ENCODE data around the gene RIMBP2. TPM values are rescaled to one million over a fixed set of nuclear protein-coding genes. Genes with fewer than 3 reads are reported as not detected.

RIMBP2 gene
- total and polyA plus RNA-seq, 9 of the 15 experiments (the other 6 are each of a cell fraction or from before 2014, with no cell fraction given) = not detected

DNA sequence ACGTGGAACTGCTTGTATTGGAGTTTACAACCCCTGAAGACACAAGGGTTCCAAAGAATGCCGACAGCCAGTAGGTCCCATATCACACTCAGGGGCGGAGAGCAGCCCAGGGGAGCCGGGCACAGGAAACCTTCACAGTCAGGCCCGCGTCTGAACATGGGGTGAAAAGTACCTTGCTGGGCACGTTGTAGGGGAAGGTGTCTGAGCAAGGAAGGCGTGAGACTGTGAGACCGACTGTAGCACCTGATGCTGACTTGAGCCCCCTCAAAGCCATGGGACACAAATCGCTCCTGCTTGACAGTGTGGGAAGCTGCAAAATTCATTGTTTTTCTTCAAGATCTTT lies 14.7 kb downstream of the RIMBP2 start:
- 0% methylated on average over 10 of the region's 10 CpGs for WGBS (ENCODE audit: insufficient coverage, low coverage, missing lambda C conversion rate)
- no peak overlapping the region for H2AFZ ChIP-seq (ENCODE audit: low read depth, low read length)
- H3K9me3 ChIP-seq (replicated peaks; ENCODE audit: control insufficient read depth, insufficient read depth, low read depth, low read length) = no peaks in the 10 kb centered on the region
- in situ Hi-C loops (cut with MboI) = no loop called here
- no peak overlapping the region for H3K9ac ChIP-seq (ENCODE audit: insufficient read depth in 1 of 2, low read depth in 2 of 2, low read length in 2 of 2)
- intact Hi-C loops (cut with micrococcal nuclease) = no loop called here
- H3K9me1 ChIP-seq (ENCODE audit: control insufficient read depth, insufficient read depth, low read length) = no peaks in the 10 kb centered on the region
- no TSS peak for BruUV-seq (replicated peaks)
- TF ChIP-seq KDM5B (IDR thresholded peaks at IDR 0.05; ENCODE audit: insufficient replicate concordance, low read depth, low read length) (no peak), ELF2 (CRISPR knock-in tag; IDR thresholded peaks at IDR 0.05) (no peak), HDAC2 (IDR thresholded peaks at IDR 0.05) (no peak), CBFA2T2 (conservative IDR thresholded peaks at IDR 0.05) (no peak), HMG20B (CRISPR knock-in tag; IDR thresholded peaks at IDR 0.05) (no peak), LEF1 (IDR thresholded peaks at IDR 0.05) (no peak)
- TF ChIP-seq, protein P1, sequence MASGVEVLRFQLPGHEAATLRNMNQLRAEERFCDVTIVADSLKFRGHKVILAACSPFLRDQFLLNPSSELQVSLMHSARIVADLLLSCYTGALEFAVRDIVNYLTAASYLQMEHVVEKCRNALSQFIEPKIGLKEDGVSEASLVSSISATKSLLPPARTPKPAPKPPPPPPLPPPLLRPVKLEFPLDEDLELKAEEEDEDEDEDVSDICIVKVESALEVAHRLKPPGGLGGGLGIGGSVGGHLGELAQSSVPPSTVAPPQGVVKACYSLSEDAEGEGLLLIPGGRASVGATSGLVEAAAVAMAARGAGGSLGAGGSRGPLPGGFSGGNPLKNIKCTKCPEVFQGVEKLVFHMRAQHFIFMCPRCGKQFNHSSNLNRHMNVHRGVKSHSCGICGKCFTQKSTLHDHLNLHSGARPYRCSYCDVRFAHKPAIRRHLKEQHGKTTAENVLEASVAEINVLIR (CRISPR knock-in tag; IDR thresholded peaks at IDR 0.05) = no peak
- TF ChIP-seq, protein P2, sequence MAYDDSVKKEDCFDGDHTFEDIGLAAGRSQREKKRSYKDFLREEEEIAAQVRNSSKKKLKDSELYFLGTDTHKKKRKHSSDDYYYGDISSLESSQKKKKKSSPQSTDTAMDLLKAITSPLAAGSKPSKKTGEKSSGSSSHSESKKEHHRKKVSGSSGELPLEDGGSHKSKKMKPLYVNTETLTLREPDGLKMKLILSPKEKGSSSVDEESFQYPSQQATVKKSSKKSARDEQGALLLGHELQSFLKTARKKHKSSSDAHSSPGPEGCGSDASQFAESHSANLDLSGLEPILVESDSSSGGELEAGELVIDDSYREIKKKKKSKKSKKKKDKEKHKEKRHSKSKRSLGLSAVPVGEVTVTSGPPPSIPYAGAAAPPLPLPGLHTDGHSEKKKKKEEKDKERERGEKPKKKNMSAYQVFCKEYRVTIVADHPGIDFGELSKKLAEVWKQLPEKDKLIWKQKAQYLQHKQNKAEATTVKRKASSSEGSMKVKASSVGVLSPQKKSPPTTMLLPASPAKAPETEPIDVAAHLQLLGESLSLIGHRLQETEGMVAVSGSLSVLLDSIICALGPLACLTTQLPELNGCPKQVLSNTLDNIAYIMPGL (CRISPR knock-in tag; IDR thresholded peaks at IDR 0.05) = no peak
- TF ChIP-seq, protein P3, sequence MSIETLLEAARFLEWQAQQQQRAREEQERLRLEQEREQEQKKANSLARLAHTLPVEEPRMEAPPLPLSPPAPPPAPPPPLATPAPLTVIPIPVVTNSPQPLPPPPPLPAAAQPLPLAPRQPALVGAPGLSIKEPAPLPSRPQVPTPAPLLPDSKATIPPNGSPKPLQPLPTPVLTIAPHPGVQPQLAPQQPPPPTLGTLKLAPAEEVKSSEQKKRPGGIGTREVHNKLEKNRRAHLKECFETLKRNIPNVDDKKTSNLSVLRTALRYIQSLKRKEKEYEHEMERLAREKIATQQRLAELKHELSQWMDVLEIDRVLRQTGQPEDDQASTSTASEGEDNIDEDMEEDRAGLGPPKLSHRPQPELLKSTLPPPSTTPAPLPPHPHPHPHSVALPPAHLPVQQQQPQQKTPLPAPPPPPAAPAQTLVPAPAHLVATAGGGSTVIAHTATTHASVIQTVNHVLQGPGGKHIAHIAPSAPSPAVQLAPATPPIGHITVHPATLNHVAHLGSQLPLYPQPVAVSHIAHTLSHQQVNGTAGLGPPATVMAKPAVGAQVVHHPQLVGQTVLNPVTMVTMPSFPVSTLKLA (conservative IDR thresholded peaks at IDR 0.05) = no peak
- POLR2A ChIA-PET = interaction anchor here (0.7 kb wide), 1 partner anchor 40 kb away, joined by 3 read pairs; no protein-coding TSS in a partner anchor
- H3K4me3 ChIP-seq = no peak overlapping the region
- ATAC-seq (no peak), DNase-seq (ENCODE audit: extremely low read depth in 1 of 4, low spot score in 3 of 4) (no peak), FAIRE-seq (no peak)
- H3K79me2 ChIP-seq (ENCODE audit: control insufficient read depth, insufficient read depth, low read length) = no peaks in the 10 kb centered on the region
- no peaks in the 10 kb centered on the region for H3K36me3 ChIP-seq (ENCODE audit: control insufficient read depth, insufficient read depth, low read length)
- H3K4me2 ChIP-seq (ENCODE audit: insufficient read depth, low read length) = no peak overlapping the region
- H3K27me3 ChIP-seq (ENCODE audit: control insufficient read depth in 2 of 2, insufficient read depth in 2 of 2, low read length in 2 of 2) = peaks cover 41 to 75% of the 10 kb centered on the region in 2 experiments
- peaks cover 0 to 4% of the 10 kb centered on the region in 2 experiments; a peak in 2 of 5 replicates for H3K4me1 ChIP-seq (replicated peaks in 1 of 2; ENCODE audit: control insufficient read depth in 2 of 2, insufficient read depth in 2 of 2, low read length in 2 of 2)
- no peak overlapping the region for H3K27ac ChIP-seq (ENCODE audit: extremely low read depth, low read depth, low read length)
- CTCF ChIA-PET (ENCODE audit: low intra/inter-chr PET ratio) = no interaction called here
- no peaks in the 10 kb centered on the region for H4K20me1 ChIP-seq (replicated peaks; ENCODE audit: control insufficient read depth, insufficient read depth, low read length)

All from K562 (cell line).